NB4 (cell line): ENCODE data around the gene KCNK16.

Experiments
- MYC ChIP-seq: IDR thresholded peaks from 2 replicates; pipeline ENCODE4 v1.6.1; 2011; ENCODE audit warnings: low read depth, low read length
- POLR2A ChIP-seq: IDR thresholded peaks from 2 replicates; pipeline ENCODE4 v1.6.1; 2011; ENCODE audit warnings: mild to moderate bottlenecking; ENCODE audit not compliant: insufficient read length; ENCODE audit errors: extremely low read depth
- TF ChIP-seq, protein P1 (sequence below): IDR thresholded peaks from one replicate; pipeline ENCODE4 v1.5.1; 2012; ENCODE audit warnings: low read depth, low read length

DNA sequence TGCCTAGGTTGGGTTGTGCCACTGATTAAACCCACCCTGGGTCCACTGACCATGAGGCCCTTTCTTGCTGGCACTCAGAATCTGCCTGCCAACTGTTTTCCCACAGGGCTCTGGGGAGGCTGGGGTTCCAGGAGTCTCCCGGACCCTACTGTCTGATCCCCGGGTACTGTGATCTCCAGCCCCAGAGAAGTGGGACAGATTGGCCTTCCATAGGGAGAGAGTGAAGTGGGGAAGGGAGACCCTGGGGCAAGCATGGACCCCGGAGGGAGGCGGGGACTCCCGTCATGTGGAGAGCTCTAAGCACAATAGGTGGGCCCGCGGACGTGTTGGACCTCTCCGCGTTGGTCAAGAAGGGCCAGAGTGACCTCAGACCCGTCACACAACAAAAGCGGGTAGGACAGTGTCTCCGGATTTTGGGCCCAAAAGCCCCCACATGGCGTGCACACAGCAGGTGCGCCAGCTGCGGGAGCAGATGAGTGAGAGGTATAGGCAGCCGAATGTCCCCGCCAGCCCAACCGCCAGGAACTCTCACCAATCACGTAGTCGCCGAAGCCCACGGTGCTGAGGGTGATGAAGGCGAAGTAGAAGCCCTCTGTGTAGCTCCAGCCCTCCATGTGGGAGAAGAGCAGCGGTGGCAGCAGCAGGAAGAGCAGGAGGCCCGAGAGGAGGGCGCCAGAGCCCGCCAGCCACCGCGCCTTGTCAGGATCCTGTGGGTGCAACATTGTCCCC lies 18.9 kb downstream of the KCNK16 start:
- TF ChIP-seq, protein P1, sequence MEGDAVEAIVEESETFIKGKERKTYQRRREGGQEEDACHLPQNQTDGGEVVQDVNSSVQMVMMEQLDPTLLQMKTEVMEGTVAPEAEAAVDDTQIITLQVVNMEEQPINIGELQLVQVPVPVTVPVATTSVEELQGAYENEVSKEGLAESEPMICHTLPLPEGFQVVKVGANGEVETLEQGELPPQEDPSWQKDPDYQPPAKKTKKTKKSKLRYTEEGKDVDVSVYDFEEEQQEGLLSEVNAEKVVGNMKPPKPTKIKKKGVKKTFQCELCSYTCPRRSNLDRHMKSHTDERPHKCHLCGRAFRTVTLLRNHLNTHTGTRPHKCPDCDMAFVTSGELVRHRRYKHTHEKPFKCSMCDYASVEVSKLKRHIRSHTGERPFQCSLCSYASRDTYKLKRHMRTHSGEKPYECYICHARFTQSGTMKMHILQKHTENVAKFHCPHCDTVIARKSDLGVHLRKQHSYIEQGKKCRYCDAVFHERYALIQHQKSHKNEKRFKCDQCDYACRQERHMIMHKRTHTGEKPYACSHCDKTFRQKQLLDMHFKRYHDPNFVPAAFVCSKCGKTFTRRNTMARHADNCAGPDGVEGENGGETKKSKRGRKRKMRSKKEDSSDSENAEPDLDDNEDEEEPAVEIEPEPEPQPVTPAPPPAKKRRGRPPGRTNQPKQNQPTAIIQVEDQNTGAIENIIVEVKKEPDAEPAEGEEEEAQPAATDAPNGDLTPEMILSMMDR = no peak
- TF ChIP-seq MYC (no peak), POLR2A (no peak)
